CD4-positive, alpha-beta T cell treated with Interleukin-15 for 4 hours (primary cell): ENCODE data around the gene STK33.

Experiments
- DNase-seq: peaks from one replicate; pipeline ENCODE4 v3.0.0-alpha.2; 2020; ENCODE audit warnings: low spot score

The STK33 gene

GRCh38 chr11:8593935-8594909 lies at the start of gene STK33:
STK33 (minus strand) TSS chr11:8594228; CDS start chr11:8474905, 119,323 bp downstream.
- no peak for DNase-seq

DNA sequence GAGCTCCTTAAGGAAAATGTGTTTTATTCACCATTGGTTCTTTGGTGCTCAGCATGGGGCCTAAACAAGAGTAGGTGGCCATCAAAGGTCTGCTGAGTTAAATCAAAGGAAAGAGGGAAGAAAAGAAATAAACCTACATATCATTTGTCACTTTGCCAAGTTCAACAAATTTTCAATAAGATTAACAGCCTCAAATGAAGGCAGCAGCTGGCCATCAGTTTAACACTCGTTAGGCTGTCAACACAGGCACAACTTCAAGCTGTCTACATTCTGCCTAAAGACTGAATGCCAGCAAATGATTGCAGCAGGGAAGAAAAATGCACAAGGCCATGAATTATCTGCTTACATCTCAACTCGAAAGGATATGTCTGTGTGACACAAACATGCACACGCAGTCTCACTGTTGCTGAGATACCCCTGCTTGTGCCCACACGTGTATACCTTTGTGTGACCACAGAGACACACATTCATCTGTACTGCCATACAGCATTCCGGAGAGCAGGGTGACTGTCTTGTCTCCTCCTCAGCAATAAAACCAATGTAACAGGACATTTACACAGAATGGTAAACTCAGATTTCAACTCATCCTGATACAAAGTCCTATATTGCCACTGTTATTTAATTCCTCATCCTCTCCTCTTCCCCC lies 48.3 kb upstream of the STK33 start:
- DNase-seq = no peak

DNA sequence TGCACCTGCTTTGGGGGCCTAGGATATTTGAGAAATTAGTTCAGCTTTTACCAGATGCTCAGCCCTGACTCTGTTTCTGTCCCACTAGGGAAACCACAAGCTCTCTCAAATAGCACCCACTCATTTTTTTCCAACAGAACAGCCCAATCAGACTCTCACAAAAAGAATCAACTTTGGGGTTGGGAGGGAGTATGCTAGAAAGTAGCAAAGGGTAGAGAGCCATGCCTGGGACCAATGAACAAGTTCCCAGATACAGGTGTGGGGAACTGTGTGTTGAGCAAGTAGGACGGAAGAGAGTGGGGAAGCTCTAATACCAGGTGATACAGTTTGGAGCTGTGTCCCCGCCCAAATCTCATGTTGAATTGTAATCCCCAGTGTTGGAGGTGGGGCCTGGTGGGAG lies 47.3 kb upstream of the STK33 start:
- DNase-seq = no peak

DNA sequence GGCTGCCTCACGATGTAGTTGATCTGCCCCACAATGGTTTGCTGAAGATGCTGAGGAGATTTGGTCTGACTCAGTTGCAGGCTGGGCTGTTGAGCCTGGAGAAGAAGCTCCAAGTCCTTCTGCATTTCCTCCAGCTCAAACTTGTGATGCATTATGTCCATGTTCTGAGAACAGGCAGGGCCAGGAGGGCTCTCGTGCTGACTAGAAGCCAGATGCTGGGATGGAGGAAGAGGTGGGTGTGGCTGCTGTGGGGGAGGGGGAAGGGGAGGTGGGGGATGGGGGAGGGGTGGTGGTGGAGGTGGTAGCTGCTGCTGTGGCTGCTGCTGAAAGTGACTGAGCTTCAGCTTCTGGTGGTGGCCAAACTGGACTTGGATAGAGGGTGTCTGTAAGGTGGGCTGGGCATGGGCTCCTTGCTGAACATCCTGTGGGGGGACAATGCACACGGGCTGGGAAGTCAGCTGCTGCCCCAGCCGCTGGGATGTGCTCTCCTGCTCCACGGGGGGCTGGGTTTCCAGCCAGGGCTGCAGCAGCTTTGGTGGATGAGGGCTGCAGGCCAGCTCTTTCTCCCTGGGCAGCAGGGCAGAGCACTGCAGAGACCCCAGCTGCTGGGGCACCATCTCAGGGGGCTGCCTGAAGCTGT lies 46.4 kb upstream of the STK33 start:
- DNase-seq = no peak

GRCh38 chr11:8639655-8640054 lies 45.6 kb upstream of the STK33 start:
- DNase-seq = no peak

DNA sequence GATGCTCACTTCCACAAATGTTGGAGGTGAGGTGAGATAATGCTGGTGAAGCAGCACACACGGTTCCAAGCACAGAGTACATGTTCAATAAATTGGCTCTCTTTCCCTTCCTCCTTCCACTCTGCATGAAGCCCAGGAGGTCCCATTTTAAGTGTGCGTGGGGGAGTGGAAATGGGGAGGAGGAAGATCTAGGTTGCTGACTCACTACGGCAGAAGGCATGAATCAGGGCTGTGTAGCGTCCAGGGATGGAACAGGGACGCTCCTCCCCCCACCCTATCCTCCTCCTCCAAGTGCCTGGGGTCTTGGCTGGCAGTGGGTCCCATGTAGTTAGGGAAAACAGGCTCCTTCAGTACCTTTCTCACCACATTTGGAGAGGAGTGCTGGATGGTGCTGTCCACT lies 44.3 kb upstream of the STK33 start:
- DNase-seq = no peak

GRCh38 chr11:8636127-8636526 lies 42.1 kb upstream of the STK33 start:
- DNase-seq = no peak

DNA sequence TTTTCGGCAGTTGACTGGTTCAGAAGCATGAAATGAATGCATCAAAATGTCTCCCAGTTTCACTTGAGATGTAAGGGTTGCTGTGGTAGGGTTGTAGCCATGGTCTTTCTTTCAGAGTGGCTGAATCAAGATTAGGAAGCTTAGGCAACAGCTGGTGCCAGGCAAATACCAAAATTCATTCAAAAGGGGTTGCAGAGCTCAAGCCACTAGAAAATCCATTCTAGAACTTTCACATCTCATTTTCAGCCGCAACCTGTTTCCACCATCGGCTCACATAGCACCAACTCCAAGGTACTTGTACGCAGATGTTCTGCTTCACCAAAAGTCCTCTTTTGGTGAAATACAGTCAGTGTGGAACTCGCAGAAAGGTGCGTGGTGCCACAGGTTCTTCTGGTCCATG lies 40.5 kb upstream of the STK33 start:
- no peak for DNase-seq

GRCh38 chr11:8631395-8632118 lies 37.5 kb upstream of the STK33 start:
- DNase-seq = no peak

GRCh38 chr11:8624698-8625097 lies 30.7 kb upstream of the STK33 start:
- DNase-seq = no peak

DNA sequence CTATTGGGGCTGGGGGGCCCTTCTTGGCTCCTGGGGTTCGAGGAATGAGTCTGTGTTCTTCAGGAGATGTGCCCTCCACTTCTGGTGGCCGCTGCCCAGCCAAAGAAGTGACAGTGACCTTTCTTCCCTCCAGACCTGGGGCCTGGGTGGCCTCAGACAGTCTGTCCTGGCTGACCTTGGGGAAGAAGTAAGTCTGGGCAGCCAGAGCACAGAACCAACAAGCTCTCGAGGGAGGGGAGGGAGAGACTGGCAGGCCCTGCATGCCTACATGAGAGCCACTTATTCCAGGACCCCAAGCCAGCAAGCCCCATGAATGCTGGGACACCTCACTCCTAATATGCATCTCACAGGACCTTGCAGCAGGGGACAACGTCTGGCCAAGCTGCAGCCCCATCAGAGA lies 27.1 kb upstream of the STK33 start:
- DNase-seq = no peak

DNA sequence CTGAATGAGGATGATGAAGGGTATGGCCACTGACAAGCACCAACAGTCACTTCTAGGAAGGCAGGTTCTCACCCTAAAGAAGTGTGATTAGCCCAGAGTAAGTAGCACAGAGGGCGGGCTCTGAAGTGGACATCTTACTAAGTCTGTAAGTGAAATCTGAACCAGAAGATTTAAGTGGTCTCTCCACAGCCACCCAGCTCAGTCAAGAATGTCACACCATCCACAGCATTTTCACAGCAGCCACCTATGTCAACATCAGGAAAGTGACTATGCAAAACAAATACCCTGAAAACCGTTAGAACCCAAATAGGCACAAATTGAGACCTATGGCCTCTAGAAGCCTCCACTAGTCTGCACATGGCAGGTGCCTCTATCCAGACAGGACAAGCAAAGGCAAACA lies 23.0 kb upstream of the STK33 start:
- DNase-seq = no peak

DNA sequence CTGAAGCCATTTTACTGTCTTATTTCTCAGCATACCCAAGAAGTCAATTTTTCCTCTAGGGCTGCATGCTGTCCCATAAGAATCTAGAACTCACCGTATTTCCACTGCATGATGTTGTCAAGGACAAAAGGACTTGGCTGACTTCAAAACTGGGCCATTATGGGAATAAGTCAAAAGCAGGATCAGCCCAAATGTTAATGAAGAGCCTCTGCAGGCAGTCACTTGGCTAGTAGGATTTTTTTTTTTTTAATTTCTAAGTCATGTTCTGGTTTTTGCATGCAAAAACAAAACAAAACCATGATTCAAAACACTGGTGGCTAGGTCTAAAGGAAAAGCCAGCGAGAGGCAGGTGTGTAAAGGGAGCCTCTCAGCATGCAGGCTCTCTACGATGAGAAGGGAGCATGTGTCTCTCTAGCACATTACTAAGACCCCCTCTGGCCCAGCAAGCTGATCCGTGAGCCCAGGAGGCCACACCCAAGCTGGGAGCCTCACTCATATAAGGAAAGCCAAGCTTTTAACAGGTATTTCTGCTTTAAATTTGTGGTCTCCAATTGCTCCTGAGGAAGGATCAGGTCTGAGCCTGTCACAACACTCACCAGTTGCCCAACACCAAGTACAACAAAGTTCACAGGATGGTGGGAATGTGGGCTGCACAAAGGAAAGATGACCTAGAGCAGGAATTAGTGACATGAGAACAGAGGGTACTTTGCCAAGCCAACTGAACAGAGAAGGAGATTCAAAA lies 21.4 kb upstream of the STK33 start:
- no peak for DNase-seq

- DNase-seq = no peak
These were observed 20.5 kb upstream of the STK33 start for GRCh38 chr11:8614497-8614896.

DNA sequence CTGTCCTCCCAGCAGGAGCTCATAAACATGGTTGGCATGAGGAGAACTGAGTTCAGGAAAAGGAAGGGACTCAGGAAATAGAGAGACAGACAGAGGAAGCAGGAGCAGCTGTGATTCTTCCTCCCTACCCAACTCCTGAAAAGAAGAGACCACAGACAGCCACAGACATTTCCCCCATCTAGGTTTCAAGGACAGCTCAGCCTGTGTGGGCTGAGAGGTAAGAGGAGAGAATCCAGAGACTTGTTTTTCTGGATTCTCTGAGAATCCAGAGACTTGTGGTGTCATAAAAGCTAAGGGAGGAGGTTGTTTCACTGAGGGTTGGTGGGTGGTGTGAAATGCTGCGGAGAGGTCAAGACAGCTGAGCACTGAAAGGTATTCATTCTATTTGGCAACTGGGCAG lies 19.0 kb upstream of the STK33 start:
- DNase-seq = no peak

- DNase-seq = no peak
These were observed 18.5 kb upstream of the STK33 start for GRCh38 chr11:8612522-8612921.

- DNase-seq = no peak
These were observed 16.6 kb upstream of the STK33 start for GRCh38 chr11:8610532-8611116.

DNA sequence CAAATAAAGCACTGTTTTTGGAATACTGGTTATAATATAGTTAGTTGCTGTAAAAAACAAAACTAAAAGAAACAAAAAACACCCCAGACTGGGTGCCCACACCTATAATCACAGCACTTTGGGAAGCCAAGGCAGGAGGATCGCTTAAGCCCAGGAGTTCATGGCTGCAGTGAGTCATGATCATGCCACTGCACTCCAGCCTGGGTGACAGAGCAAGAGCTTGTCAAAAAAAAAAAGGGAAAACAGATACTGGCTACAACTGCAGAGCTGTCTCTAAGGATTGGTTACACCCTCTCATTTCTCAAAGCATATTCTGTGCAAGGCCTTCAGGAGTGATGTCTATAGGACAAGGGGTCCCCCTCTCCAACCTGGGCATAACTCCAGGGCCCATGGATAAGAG lies 14.6 kb upstream of the STK33 start:
- DNase-seq = no peak

- no peak for DNase-seq
These were observed 12.0 kb upstream of the STK33 start for GRCh38 chr11:8605971-8606563.

- peak; percentile 16 for DNase-seq
These were observed 10.2 kb upstream of the STK33 start for GRCh38 chr11:8604078-8604723.
